ENCODE results near the gene EXOC7.

EXOC7 gene

DNA sequence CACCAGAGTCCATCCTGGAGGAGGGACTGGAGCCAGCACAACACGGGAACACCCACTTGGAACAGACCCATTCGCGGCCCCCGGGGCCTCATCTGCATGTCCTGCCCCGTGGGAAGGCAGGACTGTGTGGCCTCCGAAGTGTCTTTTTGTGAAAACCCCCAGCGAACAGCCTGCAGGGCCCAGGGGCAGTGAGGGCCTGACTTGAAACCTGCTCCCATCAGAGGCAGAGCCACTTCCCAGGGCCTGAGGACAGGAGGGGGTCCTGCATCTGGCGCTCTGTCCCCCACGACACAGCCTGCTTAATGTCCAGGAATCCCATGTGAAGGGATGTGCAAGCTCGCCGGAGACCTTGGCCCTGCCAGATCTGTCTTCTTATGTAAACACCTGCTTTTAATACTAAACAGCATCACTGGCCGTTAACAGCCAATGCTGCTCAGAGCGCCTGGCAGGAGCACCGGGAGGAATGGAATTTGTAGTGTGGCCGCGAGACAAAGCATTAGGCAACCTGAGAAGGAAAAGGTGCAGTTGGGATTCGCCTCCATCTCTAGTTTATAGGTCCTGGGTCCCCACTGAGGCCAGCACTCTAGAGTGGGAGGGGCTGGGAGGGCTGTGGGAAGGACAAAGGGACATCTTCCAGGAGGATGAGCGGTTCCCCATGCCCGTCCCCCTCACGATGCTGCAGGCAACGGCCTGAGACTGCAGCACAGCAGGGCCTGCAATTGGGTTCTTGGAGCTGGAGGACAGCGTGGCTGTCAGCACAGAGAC is 66.9 kb downstream of the EXOC7 start:
- no peak for DNase-seq (ENCODE audit: low spot score)

DNA sequence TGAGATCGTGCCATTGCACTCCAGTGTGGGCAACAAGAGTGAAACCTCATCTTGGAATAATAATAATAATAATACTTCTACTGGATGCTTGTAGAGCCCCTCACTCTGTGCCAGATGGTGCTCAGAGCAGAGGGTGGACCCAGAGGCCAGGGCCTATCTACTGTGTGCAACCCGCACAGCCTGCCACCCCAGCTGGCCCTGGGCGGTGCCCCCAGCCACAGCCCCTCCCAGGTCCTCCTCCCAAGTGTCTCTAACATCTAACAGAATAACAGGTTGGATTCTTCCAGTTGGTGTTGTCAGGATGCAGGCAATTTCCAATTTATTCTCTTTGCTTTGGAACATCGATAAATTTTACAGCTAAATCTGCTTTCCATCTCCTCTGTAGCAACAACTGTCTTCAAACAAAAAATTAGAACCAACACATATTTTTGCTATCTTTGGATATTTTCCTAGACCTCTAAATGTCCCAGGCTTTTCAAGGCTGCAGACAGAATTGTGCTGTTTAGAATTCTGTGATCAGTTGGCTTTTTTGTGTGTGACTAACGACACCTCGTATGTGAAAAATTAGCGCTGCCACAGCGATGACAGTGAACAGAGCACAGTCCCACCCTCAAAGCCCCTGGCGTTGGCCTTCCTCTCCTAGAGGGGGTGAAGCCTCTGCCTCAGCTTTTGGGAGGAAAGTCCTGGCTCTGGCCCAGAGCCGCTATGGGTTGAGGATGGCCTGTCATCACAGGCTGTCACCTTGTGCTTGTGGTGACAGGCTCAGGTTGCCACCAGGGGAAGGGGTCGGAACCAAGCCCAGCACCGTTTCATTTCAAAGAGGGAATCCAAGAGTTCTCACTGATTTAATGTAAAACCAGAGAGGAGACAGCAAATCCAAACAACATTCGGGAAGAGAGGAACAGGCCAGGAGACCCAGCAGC is 68.9 kb downstream of the EXOC7 start:
- no peak for DNase-seq (ENCODE audit: low spot score)

GRCh38 chr17:76033139-76033538 is 70.4 kb downstream of the EXOC7 start:
- DNase-seq (ENCODE audit: low spot score), result no peak

- DNase-seq (ENCODE audit: low spot score), result no peak
These were observed 70.8 kb downstream of the EXOC7 start for GRCh38 chr17:76032780-76033108.

DNA sequence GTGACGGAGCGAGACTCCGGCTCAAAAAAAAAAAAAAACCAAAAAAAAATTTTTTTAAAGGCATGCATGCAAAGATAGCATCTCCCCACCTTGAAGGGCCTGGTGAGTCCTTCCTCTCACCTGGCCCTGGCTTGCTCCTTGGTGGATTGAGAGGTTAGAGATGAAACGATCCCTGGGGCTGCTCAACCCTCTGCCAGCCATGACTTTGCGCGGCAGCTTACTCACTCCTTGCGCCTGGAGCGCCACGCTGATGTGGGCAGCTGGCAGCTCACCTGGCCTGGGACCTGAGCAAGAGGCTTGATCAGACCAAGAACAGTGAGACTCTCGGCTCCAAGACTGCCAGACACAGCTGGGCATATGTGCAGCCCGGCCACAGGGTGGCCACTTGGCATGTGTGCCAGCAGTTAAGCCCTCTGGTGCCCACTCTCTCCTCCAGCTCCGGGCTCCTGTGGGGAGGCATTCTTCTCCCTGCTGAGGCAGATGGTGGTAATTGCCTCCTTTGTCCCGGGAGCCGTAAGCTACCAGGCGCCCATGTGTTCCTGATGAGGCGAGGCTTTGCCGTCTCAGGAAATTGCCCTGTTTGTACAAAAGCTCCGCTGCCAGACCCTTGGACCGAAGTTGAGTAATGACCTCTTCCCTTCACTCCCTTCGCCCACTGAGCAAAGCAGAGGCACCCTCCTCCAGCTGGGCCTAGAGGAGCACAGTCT is 71.4 kb downstream of the EXOC7 start:
- no peak for DNase-seq (ENCODE audit: low spot score)
